SK-N-SH (cell line): ENCODE measurements around the gene C3orf70. TPM values are rescaled to one million over a fixed set of nuclear protein-coding genes. Genes with fewer than 3 reads are reported as not detected.

Experiments used
- CTCF ChIA-PET: fragments of 300-600, 350-600 bp; formaldehyde crosslinking; extraction: SDS; loops from one replicate; lab custom pipeline; 2021; lab: Yijun Ruan, JAX
- POLR2A ChIA-PET: fragments of 350-600 bp; sonication (Branson Sonifier 250); formaldehyde crosslinking; extraction: SDS; loops from one replicate; lab custom pipeline; 2020; ENCODE audit warnings: antibody characterized with exemption, inconsistent platforms; lab: Yijun Ruan, JAX
- DNase-seq: peaks from one replicate; pipeline ENCODE4 v3.0.0; 2012
- H2AFZ ChIP-seq: fragments of 200-600 bp; sonication (generic); 2 replicates; pipeline ENCODE4 v1.8.1; 2016; ENCODE audit warnings: antibody characterized with exemption, mild to moderate bottlenecking, low read depth
- H3F3A ChIP-seq: fragments of 200-600 bp; sonication (generic); replicated peaks from 2 replicates; pipeline ENCODE3; 2016; ENCODE audit warnings: antibody characterized with exemption, mild to moderate bottlenecking; ENCODE audit not compliant: insufficient read depth
- H3K27ac ChIP-seq, 2 experiments: fragments of 200-500 bp in 1 of 2; fragments of 200-600 bp in 1 of 2; sonication (Bioruptor generic) in 1 of 2; sonication (generic), shearing (Covaris generic) in 1 of 2; 2 replicates each; pipeline versions ENCODE4 v1.5.1 to v1.6.1; 2014 to 2016; ENCODE audit warnings: low read depth in 2 of 2, inconsistent platforms in 1 of 2, low read length in 1 of 2, mild to moderate bottlenecking in 1 of 2, mixed read lengths in 1 of 2
- H3K27me3 ChIP-seq: fragments of 200-600 bp; sonication (generic), shearing (Covaris generic); 2 replicates; pipeline ENCODE4 v1.6.1; 2016; ENCODE audit warnings: mixed run types; ENCODE audit not compliant: insufficient read depth
- H3K36me3 ChIP-seq, 2 experiments: fragments of 200-500 bp in 1 of 2; fragments of 200-600 bp in 1 of 2; sonication (Bioruptor generic) in 1 of 2; sonication (generic) in 1 of 2; replicated peaks in 1 of 2; 2 replicates each; pipeline versions ENCODE3 to v1.5.1; 2014 to 2016; ENCODE audit warnings: low read length in 1 of 2, mild to moderate bottlenecking in 1 of 2; ENCODE audit not compliant: insufficient read depth in 2 of 2, control insufficient read depth in 1 of 2
- H3K4me1 ChIP-seq, 2 experiments: fragments of 200-500 bp in 1 of 2; fragments of 200-600 bp in 1 of 2; sonication (Bioruptor generic) in 1 of 2; sonication (generic), shearing (Covaris generic) in 1 of 2; 2 replicates each; pipeline versions ENCODE4 v1.5.1 to v1.6.1; 2014 to 2016; ENCODE audit warnings: low read depth in 1 of 2, low read length in 1 of 2, mixed run types in 1 of 2; ENCODE audit not compliant: insufficient read depth in 2 of 2, control insufficient read depth in 1 of 2
- H3K4me2 ChIP-seq: fragments of 200-600 bp; sonication (generic), shearing (Covaris generic); 2 replicates; pipeline ENCODE4 v1.6.1; 2017; ENCODE audit warnings: mixed run types
- H3K4me3 ChIP-seq, 2 experiments: fragments of 200-500 bp in 1 of 2; fragments of 200-600 bp in 1 of 2; sonication (Bioruptor generic) in 1 of 2; sonication (generic), shearing (Covaris generic) in 1 of 2; 2 replicates each; pipeline versions ENCODE4 v1.5.1 to v1.8.1; 2014 to 2016; ENCODE audit warnings: low read depth in 2 of 2, inconsistent platforms in 1 of 2, low read length in 1 of 2, mild to moderate bottlenecking in 1 of 2, mixed read lengths in 1 of 2, moderate library complexity in 1 of 2
- H3K79me2 ChIP-seq: fragments of 200-600 bp; sonication (generic); 2 replicates; pipeline ENCODE4 v1.8.1; 2017; ENCODE audit warnings: mild to moderate bottlenecking; ENCODE audit not compliant: insufficient read depth
- H3K9ac ChIP-seq: fragments of 200-600 bp; sonication (generic); 2 replicates; pipeline ENCODE4 v1.6.1; 2017; ENCODE audit warnings: mixed run types
- H3K9me2 ChIP-seq: fragments of 200-600 bp; sonication (generic); 2 replicates; pipeline ENCODE4 v1.6.1; 2017; ENCODE audit warnings: mixed run types
- H3K9me3 ChIP-seq: fragments of 200-600 bp; sonication (generic); 2 replicates; pipeline ENCODE4 v1.6.1; 2017; ENCODE audit warnings: mixed run types, mild to moderate bottlenecking, moderate library complexity
- H4K20me1 ChIP-seq: fragments of 200-600 bp; sonication (generic); 2 replicates; pipeline ENCODE4 v1.6.1; 2017; ENCODE audit warnings: mild to moderate bottlenecking, mixed run types; ENCODE audit not compliant: insufficient read depth
- CHD2 ChIP-seq: fragments of 150-350 bp; IDR thresholded peaks from 2 replicates; pipeline ENCODE4 v1.6.1; 2018; ENCODE audit warnings: low read length; ENCODE audit not compliant: partially characterized antibody
- GATA2 ChIP-seq: sonication (generic); formaldehyde crosslinking; IDR thresholded peaks from 2 replicates; pipeline ENCODE4 v1.5.0; 2020; ENCODE audit warnings: mild to moderate bottlenecking, missing genetic modification reagents
- MAX ChIP-seq: IDR thresholded peaks from 2 replicates; pipeline ENCODE4 v1.4.0; 2012; ENCODE audit warnings: low read depth
- REST ChIP-seq: IDR thresholded peaks from 2 replicates; pipeline ENCODE4 v1.6.1; 2012; ENCODE audit warnings: mild to moderate bottlenecking, low read depth, low read length, moderate library complexity
- SIN3A ChIP-seq: IDR thresholded peaks from 2 replicates; pipeline ENCODE4 v1.6.1; 2012; ENCODE audit warnings: low read depth, mild to moderate bottlenecking, low read length, moderate library complexity, borderline replicate concordance
- WGBS: methylation state at CpG from one replicate; pipeline ENCODE4 v1.1.6; 2017; ENCODE audit warnings: low lambda C conversion rate; 5-methylcytosine and 5-hydroxymethylcytosine counted together
- polyA plus RNA-seq, 3 experiments: library from polyadenylated mRNA; depleted of rRNA; stranded (reverse); fragments of >200 nt; gene quantifications; 2 replicates each; pipeline ENCODE4 v1.2.3, GENCODE V29; 2012

C3orf70 gene
- polyA plus RNA-seq, 1 of the 3 experiments (the other 2 are of a cell fraction) = under 0.01 TPM

GRCh38 chr3:185131602-185132256 is 21.1 kb downstream of the C3orf70 start:
- Histone ChIP-seq H3K9me3 (no peaks in the 10 kb centered on the region), H3K4me3 (no peak overlapping the region), H3K36me3 (no peaks in the 10 kb centered on the region), H3F3A (no peaks in the 10 kb centered on the region), H3K27ac (no peak overlapping the region), H3K79me2 (no peaks in the 10 kb centered on the region), H3K9ac (no peak overlapping the region), H3K27me3 (no peaks in the 10 kb centered on the region; the same call in 1 of the 2 replicates), H2AFZ (no peak overlapping the region), H4K20me1 (no peaks in the 10 kb centered on the region), H3K4me1 (no peaks in the 10 kb centered on the region), H3K9me2 (no peaks in the 10 kb centered on the region), H3K4me2 (no peak overlapping the region)
- no peak for DNase-seq
- WGBS = 70% methylated on average over 2 of the region's 2 CpGs
- POLR2A ChIA-PET = no interaction called here
- TF ChIP-seq GATA2 (CRISPR knock-in tag) (no peak), REST (no peak), MAX (no peak), SIN3A (no peak)
- CTCF ChIA-PET = interaction anchor here (1.0 kb wide), 1 partner anchor 25 kb away, joined by 3 read pairs; no protein-coding TSS in a partner anchor

GRCh38 chr3:185129083-185129482 is 23.8 kb downstream of the C3orf70 start:
- CTCF ChIA-PET = interaction anchor here (0.8 kb wide), 1 partner anchor 121 kb away, joined by 3 read pairs; no protein-coding TSS in a partner anchor
- Histone ChIP-seq H3K9me2 (no peaks in the 10 kb centered on the region), H3K4me2 (no peak overlapping the region), H3K9ac (no peak overlapping the region), H3K36me3 (no peaks in the 10 kb centered on the region), H2AFZ (no peak overlapping the region), H3K27ac (no peak overlapping the region), H3K79me2 (no peaks in the 10 kb centered on the region), H3K27me3 (no peaks in the 10 kb centered on the region), H3K4me3 (no peak overlapping the region), H3F3A (no peaks in the 10 kb centered on the region), H4K20me1 (no peaks in the 10 kb centered on the region), H3K9me3 (no peaks in the 10 kb centered on the region), H3K4me1 (no peaks in the 10 kb centered on the region)
- POLR2A ChIA-PET = no interaction called here
- TF ChIP-seq REST = no peak
- TF ChIP-seq SIN3A = no peak
- no peak for TF ChIP-seq MAX
- no peak for TF ChIP-seq CHD2
- DNase-seq = no peak
- WGBS = 81% methylated on average over 2 of the region's 2 CpGs
